Measurements from ENCODE around the gene RFTN1.
"Not testable (repeated sequence)": the region's sequence is repeated elsewhere in the genome, so short reads cannot be mapped to it uniquely, and the experiment has no call there.

The RFTN1 gene

GRCh38 chr3:16507578-16508242 is 5.8 kb downstream of the RFTN1 start:
- no peak for DNase-seq (ENCODE audit: low read depth, low spot score)

GRCh38 chr3:16506884-16507577 is 6.5 kb downstream of the RFTN1 start:
- DNase-seq (ENCODE audit: low read depth, low spot score) = no peak

DNA sequence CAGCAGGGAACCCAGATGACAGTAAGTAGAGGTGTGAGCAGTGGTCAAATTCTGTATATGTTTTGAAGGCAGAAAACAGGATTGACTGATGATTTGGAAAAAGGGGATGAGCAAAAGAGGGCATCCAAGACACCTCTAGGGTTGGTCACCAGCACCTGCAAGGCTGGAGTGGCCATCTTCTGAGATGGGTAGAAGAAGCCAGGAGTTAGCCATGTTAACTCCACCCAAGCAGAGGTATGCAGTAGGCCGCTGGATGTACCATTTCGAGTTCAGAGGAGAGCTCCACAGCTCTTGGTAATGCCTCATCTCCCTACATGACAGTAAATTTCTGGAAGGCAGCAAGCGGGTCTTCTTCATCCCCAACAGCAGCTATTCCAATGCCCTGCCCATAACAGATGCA is 7.0 kb downstream of the RFTN1 start:
- no peak for DNase-seq (ENCODE audit: low read depth, low spot score)

DNA sequence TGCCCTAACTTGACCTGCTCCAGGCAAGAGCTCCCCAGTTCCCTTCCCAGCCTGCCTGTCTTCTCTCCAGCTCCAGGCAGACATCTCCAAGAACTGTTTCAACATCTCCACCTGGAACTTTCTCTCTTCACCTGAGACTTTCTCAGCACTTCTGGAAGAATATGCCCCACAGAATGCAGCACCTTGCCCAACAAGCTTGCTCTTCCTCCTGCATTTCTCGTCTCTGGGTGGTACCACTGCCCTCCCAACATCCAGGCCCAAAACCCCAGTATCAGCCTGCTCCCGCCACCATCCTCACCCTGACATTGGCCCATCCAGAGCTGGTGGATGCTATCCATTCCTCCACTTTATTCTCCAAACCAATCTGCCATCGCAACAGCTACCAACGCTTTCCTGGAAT is 8.8 kb downstream of the RFTN1 start:
- DNase-seq (ENCODE audit: low read depth, low spot score) = no peak

DNA sequence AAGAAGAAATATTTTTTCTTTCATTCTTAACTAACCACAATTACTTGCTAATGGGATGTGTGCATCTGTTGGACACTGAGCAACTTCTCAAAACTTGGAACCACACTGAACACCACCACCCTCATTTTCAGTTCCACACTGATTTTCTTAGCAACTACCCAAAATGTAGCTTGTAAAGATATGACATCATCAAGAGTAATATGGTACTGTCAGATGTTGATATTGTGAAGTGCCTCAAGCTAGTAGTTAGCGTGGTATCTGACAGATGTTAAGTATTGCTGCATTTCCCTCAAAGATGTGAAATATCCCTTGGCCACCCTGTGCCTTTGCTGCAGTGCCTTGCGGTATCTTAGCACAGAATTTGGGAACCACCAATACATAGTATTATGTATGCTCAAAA is 9.3 kb downstream of the RFTN1 start:
- no peak for DNase-seq (ENCODE audit: low read depth, low spot score)

DNA sequence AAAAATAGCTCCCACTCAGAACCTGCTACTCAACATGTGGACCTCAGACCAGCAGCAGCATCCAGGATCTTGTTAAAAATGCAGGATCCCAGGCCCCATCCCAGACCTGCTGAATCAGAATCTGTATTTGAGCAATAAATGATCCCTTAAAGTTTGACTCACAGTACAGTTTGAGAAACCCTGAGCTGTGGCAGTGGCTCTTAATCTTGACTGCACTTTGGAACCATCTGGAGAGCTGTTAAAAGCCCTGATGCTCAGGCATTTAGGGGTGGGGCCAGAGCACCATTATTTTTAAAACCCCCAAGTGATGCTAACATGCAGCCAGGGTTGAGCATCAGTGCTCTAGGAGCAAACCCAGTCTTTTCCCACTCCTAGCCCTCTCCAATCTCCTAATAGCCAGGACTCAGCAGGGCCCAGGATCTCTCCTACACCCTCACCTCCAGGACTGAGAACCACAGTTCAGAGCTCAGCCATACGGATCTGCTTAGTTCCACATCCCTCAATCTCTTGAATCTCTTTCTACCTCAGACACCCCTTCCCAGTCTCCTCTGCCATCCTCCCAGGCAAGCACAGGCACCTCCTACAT is 10.2 kb downstream of the RFTN1 start:
- no peak for DNase-seq (ENCODE audit: low read depth, low spot score)

DNA sequence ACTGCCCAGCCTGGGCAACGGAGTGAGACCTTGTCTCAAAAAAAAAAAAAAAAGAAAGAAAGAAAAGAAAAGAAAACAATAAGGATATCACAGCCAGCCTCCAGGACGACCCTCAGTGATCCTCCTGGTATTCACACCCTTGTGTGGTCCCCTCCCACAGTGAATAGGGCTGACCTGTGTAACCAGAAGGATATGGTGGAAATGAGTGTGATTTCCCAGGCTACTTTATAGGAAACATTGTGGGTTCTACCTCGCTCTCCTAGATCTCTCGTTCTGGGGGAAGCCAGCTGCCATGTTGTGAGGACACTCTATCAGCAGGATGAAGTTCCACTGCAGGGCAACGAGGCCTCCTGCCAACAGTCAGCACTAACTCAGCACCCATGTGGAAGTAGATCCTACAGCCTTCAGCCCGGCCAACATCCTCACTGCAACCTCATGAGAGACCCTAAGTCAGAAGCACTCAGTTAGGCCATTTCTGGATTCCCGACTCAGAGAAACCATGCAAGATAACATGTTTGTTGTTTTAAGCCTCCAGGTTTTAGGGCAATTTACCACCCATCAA is 11.1 kb downstream of the RFTN1 start:
- no peak for DNase-seq (ENCODE audit: low read depth, low spot score)

- no peak for DNase-seq (ENCODE audit: low read depth, low spot score)
Observed at GRCh38 chr3:16501376-16501775, 12.1 kb downstream of the RFTN1 start.

- DNase-seq (ENCODE audit: low read depth, low spot score) = no peak
Observed at GRCh38 chr3:16500911-16501310, 12.6 kb downstream of the RFTN1 start.

DNA sequence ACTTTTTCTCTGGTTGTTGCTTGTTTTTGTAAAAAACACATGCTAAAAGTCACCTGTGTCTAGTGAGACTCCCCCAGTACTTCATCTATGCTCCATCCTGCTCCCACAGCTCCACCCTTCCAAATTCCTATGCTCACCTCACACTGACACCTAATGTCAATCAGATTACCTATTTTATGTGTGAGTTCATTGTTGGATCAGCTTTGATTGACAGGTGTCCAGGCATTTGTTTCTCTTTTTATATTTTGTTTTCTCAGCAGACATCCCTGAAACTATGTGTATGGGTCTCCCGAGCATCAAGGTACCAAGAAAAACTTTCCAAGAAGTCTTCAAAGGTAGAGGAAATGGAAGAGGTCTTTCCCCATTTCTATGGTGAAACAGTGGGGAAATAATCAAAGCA is 13.4 kb downstream of the RFTN1 start:
- no peak for DNase-seq (ENCODE audit: low read depth, low spot score)

DNA sequence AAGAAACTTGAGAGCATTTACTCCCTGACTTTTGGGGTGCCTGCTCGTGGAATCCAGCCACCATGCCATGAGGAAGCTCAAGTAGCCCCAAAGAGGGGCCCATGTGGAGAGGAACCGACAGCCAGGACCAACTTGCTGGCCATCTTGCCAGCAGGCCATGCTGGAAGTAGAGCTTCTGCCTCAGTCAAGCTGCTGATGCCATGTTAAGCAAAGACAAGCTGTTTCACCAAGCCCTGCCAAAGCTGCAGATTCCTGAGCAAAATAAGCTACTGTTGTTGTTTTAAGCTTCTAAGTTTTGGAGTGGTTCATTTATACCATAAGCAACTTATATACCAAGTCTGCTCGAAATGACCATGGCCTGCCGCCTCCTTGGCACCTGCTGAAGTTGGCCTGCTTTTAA is 14.1 kb downstream of the RFTN1 start:
- DNase-seq (ENCODE audit: low read depth, low spot score) = no peak

GRCh38 chr3:16498130-16498890 is 15.2 kb downstream of the RFTN1 start:
- DNase-seq (ENCODE audit: low read depth, low spot score) = no peak

DNA sequence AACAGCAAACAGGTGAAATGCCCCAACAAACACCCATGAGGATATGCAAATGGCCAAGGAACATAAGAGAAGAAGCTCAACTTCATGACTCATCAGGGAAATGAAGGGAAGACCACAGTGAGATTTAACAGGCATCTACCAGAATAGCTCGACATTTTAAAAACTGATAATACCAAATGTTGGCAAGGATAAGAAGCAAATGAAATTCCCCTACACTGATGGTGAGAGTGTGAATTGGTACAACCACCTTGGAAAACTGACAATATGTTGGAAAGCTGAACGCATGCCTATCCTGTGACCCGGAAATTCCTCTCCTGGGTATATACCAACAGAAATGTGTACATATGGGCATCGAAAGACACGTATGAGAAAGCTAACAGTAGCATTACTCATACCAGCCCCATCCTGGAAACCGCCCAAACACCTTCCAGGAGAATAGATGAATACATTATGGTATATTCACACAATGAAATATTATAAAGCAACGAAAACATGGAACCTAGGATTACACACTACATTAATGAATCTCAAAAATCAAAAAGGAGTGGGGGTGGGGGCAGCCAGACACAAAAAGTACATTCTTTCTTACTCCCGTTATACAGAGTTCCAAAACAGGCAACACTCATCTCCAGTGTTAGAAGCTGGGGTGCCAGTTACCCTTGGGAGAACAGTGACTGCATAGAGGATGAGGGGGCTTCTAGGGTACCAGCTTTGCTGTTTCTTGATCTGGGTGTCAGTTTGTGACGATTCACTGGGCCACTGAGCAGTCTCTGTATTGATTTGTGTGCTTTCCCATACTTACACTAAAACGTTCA is 16.9 kb downstream of the RFTN1 start:
- DNase-seq (ENCODE audit: low read depth, low spot score) = no peak

GRCh38 chr3:16496008-16496407 is 17.5 kb downstream of the RFTN1 start:
- no peak for DNase-seq (ENCODE audit: low read depth, low spot score)

GRCh38 chr3:16494814-16495431 is 18.6 kb downstream of the RFTN1 start:
- no peak for DNase-seq (ENCODE audit: low read depth, low spot score)

- no peak for DNase-seq (ENCODE audit: low read depth, low spot score)
Observed at GRCh38 chr3:16494094-16494493, 19.4 kb downstream of the RFTN1 start.

GRCh38 chr3:16490062-16490619 is 23.4 kb downstream of the RFTN1 start:
- no peak for DNase-seq (ENCODE audit: low read depth, low spot score)

DNA sequence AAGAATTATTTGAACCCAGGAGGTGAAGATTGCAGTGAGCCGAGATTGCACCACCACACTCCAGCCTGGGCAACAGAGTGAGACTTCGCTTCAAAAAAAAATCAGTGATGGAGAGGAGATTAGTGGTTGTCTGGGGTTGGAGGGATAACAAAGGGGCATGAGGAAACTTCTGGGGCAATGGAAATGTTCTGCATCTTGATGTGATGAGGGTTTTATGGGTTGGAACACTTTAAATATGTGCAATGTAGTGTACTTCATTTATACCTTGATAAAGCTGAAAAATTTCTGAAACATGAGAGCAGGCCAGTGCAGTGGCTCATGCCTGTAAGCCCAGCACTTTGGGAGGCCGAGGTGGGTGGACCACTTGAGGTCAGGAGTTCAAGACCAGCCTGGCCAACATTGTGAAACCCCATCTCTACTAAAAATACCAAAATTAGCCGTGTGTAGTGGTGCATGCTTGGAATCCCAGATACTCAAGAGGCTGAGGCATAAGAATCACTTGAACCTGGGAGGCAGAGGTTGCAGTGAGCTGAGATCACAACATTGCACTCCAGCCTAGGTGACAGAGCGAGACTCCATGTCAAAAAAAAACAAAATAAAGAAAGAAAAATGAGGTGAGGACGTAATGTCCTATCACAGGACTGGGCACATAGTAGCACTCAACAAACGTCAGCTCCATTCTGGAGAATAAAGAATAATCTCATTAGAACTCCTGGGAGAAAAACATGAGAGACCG is 24.0 kb downstream of the RFTN1 start:
- DNase-seq (ENCODE audit: low read depth, low spot score) = not testable (repeated sequence)

DNA sequence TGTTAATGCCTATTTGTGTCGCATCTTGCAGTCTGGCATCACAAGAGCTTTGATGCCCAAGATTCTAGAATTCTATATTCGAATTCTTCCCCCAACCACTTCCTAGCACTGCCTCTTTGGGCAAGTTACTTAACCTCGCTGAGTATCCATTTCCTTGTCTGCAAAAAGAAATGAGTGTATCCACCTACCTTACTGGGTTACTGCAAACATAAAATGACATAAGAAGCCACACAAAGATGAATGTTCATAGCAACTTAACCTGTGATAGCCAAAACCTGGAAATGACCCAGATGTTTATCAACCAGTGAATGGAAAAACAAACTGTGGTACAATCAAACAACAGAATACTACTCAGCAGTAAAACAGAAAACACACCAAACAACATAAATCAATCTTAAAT is 24.9 kb downstream of the RFTN1 start:
- DNase-seq (ENCODE audit: low read depth, low spot score) = no peak

Measured in smooth muscle cell of the brain vasculature (primary cell).